CD4-positive, alpha-beta memory T cell (primary cell): ENCODE data around the gene DEFB131B. TPM values are rescaled to one million over a fixed set of nuclear protein-coding genes. Genes with fewer than 3 reads are reported as not detected.
A peak's percentile ranks its signal among the peaks of the same experiment; 100 is the strongest.
"Not testable (repeated sequence)": the region's sequence is repeated elsewhere in the genome, so short reads cannot be mapped to it uniquely, and the experiment has no call there.

Experiments
- CTCF ChIA-PET: fragments of 350-600 bp; sonication (Branson Sonifier 250); formaldehyde crosslinking; loops from one replicate; lab custom pipeline; 2021; ENCODE audit warnings: inconsistent platforms; ENCODE audit not compliant: partially characterized antibody; lab: Charles Lee
- POLR2A ChIA-PET: fragments of 350-600 bp; sonication (Branson Sonifier 250); formaldehyde crosslinking; loops from one replicate; lab custom pipeline; 2021; ENCODE audit not compliant: partially characterized antibody; lab: Charles Lee
- DNase-seq, 5 donors: peaks; one replicate each; pipeline versions ENCODE4 v3.0.0 to v3.0.0-alpha.2; 2020 to 2022; ENCODE audit warnings: mixed read lengths in 1 of 5
- H3K27ac ChIP-seq: one replicate; pipeline ENCODE4 v1.7.0; 2013; ENCODE audit warnings: low read depth, low read length
- H3K27me3 ChIP-seq: 2 replicates; pipeline ENCODE4 v1.7.0; 2013; ENCODE audit warnings: mild to moderate bottlenecking, low read length, moderate library complexity; ENCODE audit not compliant: insufficient read depth
- H3K36me3 ChIP-seq: 2 replicates; pipeline ENCODE4 v1.7.0; 2013; ENCODE audit warnings: mild to moderate bottlenecking, low read length, moderate library complexity; ENCODE audit not compliant: insufficient read depth
- H3K4me1 ChIP-seq: 2 replicates; pipeline ENCODE4 v1.7.0; 2013; ENCODE audit warnings: mild to moderate bottlenecking, low read length, moderate library complexity; ENCODE audit not compliant: insufficient read depth
- H3K4me3 ChIP-seq, 2 donors: one replicate each; pipeline ENCODE4 v1.7.0; 2013; ENCODE audit warnings: low read length in 2 of 2, mild to moderate bottlenecking in 1 of 2
- H3K9me3 ChIP-seq, 2 donors: one replicate each; pipeline ENCODE4 v1.7.0; 2013; ENCODE audit warnings: low read length in 2 of 2, control low read depth in 1 of 2; ENCODE audit not compliant: control insufficient read depth in 1 of 2
- H3K27ac Mint-ChIP-seq, 7 donors: one replicate each; pipeline ENCODE4 v1.8.0; 2020 to 2021; ENCODE audit warnings: mixed read lengths in 7 of 7, mild to moderate bottlenecking in 6 of 7, inconsistent platforms in 3 of 7, moderate library complexity in 3 of 7
- H3K27me3 Mint-ChIP-seq, 2 donors: one replicate each; pipeline ENCODE4 v1.8.0; 2020 to 2021; ENCODE audit warnings: mixed read lengths in 2 of 2
- H3K36me3 Mint-ChIP-seq, 2 donors: one replicate each; pipeline ENCODE4 v1.8.0; 2020 to 2021; ENCODE audit warnings: mixed read lengths in 2 of 2, inconsistent platforms in 1 of 2, mild to moderate bottlenecking in 1 of 2
- H3K4me1 Mint-ChIP-seq, 4 donors: one replicate each; pipeline ENCODE4 v1.8.0; 2020 to 2021; ENCODE audit warnings: mixed read lengths in 4 of 4, mild to moderate bottlenecking in 1 of 4
- H3K4me3 Mint-ChIP-seq, 8 donors: one replicate each; pipeline ENCODE4 v1.8.0; 2020 to 2021; ENCODE audit warnings: mixed read lengths in 8 of 8, mild to moderate bottlenecking in 7 of 8, moderate library complexity in 6 of 8, inconsistent platforms in 3 of 8
- H3K9me3 Mint-ChIP-seq, 8 donors: one replicate each; pipeline ENCODE4 v1.8.0; 2020 to 2021; ENCODE audit warnings: mixed read lengths in 8 of 8, mild to moderate bottlenecking in 5 of 8, inconsistent platforms in 3 of 8, moderate library complexity in 1 of 8
- intact Hi-C: fragments of 100-400 bp; cut with micrococcal nuclease; formaldehyde crosslinking; loops from one replicate; pipeline ENCODE4 v1.15.1; 2023
- polyA plus RNA-seq, 2 donors: library from polyadenylated mRNA; unstranded; fragments of 300-500 nt; fragmentation: Illumina TruSeq; gene quantifications; one replicate each; pipeline ENCODE4 v1.2.3, GENCODE V29; 2021
- total RNA-seq, 2 experiments: library from RNA; stranded (reverse); gene quantifications; one replicate each; pipeline ENCODE4 v1.2.3, GENCODE V29; 2021

The DEFB131B gene
- not detected for total RNA-seq
- not detected for polyA plus RNA-seq

GRCh38 chr11:71878059-71878458, at the start of gene DEFB131B:
DEFB131B (plus strand) TSS chr11:71878453; CDS start chr11:71878453, 0 bp downstream.
- DNase-seq, H3K27me3 ChIP-seq, intact Hi-C loops, POLR2A ChIA-PET, H3K27ac ChIP-seq, H3K4me3 ChIP-seq, H3K9me3 Mint-ChIP-seq, CTCF ChIA-PET, H3K9me3 ChIP-seq, H3K4me1 Mint-ChIP-seq, H3K27ac Mint-ChIP-seq, H3K36me3 ChIP-seq, H3K4me3 Mint-ChIP-seq, H3K27me3 Mint-ChIP-seq, H3K4me1 ChIP-seq: not testable (repeated sequence)
- peaks cover 27 to 50% of the 10 kb centered on the region in 2 donors for H3K36me3 Mint-ChIP-seq

DNA sequence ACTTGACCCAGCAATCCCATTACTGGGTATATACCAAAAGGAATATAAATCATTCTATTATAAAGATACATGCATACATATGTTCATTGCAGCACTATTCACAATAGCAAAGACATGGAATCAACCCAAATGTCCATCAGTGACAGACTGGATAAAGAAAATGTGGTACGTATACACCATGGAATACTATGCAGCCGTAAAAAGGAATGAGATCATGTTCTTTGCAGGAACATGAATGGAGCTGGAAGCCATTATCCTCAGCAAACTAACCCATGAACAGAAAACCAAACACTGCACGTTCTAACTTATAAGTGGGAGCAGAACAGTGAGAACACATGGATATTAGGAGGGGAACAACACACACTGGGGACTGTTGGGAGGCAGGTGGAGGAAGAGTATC, 49.0 kb upstream of the DEFB131B start:
- H3K4me1 ChIP-seq, H3K36me3 Mint-ChIP-seq, H3K9me3 Mint-ChIP-seq, POLR2A ChIA-PET, H3K27me3 ChIP-seq, H3K4me3 Mint-ChIP-seq, H3K27me3 Mint-ChIP-seq, intact Hi-C loops, H3K27ac ChIP-seq, CTCF ChIA-PET, H3K9me3 ChIP-seq, DNase-seq, H3K4me3 ChIP-seq, H3K4me1 Mint-ChIP-seq, H3K27ac Mint-ChIP-seq, H3K36me3 ChIP-seq: not testable (repeated sequence)

DNA sequence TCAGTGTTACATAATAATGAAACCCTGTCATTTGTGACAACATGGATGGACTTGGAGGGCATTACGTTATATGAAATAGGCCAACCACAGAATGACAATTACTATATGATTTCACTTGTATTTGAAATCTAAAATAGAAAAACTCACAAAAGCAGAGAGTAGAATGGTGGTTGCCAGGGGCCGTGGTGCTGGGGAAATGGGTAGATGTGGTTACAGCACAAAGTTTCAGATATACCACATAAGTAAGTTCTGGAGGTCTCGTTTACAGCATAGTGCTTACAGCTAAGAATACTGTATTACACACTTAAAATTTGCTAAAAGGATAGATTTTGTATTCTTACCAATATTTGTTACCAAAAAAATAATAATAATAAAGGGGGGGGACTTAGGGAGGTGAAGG, 48.6 kb upstream of the DEFB131B start:
- H3K27me3 Mint-ChIP-seq, H3K27ac Mint-ChIP-seq, H3K4me1 ChIP-seq, H3K36me3 Mint-ChIP-seq, H3K27ac ChIP-seq, intact Hi-C loops, H3K36me3 ChIP-seq, DNase-seq, H3K4me3 ChIP-seq, H3K9me3 ChIP-seq, H3K27me3 ChIP-seq, H3K4me1 Mint-ChIP-seq, CTCF ChIA-PET, H3K9me3 Mint-ChIP-seq, POLR2A ChIA-PET, H3K4me3 Mint-ChIP-seq: not testable (repeated sequence)

DNA sequence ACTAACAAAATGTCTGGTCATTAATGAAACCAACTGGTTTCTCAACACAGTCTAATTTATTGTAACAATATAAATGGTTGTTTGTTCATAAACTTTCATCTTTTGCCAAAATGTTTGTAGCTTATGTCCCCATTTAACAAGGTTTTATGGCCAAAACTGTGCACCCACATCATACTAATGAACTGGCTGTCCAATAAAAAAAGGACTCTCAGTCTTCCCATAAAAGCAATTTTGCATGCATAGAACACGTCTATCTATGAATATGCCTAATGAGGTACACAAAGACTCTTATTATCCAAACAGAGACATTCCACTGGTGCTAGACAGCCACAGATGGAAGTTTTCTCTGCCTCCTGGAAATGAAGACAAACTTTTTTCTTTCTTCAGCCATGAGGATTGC, 45.4 kb upstream of the DEFB131B start, which contains the start of gene DEFB108B:
TSS of gene DEFB108B (plus strand) at position 390 of the 400 bp plus-strand sequence. CDS start at position 390, 0 bp downstream.
- H3K27ac Mint-ChIP-seq, H3K36me3 Mint-ChIP-seq, H3K27ac ChIP-seq, H3K4me3 ChIP-seq, H3K27me3 ChIP-seq, POLR2A ChIA-PET, CTCF ChIA-PET, H3K9me3 Mint-ChIP-seq, H3K4me1 Mint-ChIP-seq, DNase-seq, intact Hi-C loops, H3K4me3 Mint-ChIP-seq, H3K36me3 ChIP-seq, H3K4me1 ChIP-seq, H3K9me3 ChIP-seq, H3K27me3 Mint-ChIP-seq: not testable (repeated sequence)

DNA sequence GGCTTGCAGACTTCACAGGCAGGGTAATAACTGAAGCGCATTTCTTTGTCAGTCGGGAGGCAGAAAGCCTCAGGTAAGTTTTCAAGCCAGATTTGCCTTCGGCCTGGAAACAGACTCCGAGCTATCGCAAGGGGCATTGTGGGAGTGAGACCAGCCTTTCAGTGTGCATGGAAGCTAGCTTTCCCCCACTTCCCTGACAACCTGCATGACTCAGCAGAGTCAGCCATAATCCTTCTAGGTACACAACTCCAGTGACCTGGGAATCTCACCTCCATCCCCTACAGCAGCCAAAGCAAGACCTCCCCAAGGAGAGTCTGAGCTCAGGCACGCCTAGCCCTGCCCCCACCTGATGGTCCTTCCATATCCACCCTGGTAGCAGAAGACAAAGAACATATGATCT, 35.5 kb upstream of the DEFB131B start:
- CTCF ChIA-PET, H3K27me3 ChIP-seq, H3K9me3 ChIP-seq, POLR2A ChIA-PET, H3K4me3 ChIP-seq, DNase-seq, H3K36me3 Mint-ChIP-seq, H3K27me3 Mint-ChIP-seq, H3K36me3 ChIP-seq, H3K9me3 Mint-ChIP-seq, intact Hi-C loops, H3K4me1 ChIP-seq, H3K4me1 Mint-ChIP-seq, H3K27ac ChIP-seq, H3K4me3 Mint-ChIP-seq: not testable (repeated sequence)
- peak overlapping the region in 1 of 7 donors; percentile 22 for H3K27ac Mint-ChIP-seq

- H3K27me3 Mint-ChIP-seq, intact Hi-C loops, CTCF ChIA-PET, H3K4me1 ChIP-seq, H3K36me3 Mint-ChIP-seq, POLR2A ChIA-PET, H3K9me3 ChIP-seq, H3K4me3 ChIP-seq, H3K36me3 ChIP-seq, H3K27me3 ChIP-seq, H3K4me3 Mint-ChIP-seq, DNase-seq, H3K27ac ChIP-seq, H3K27ac Mint-ChIP-seq, H3K4me1 Mint-ChIP-seq: not testable (repeated sequence)
- peaks cover 0 to 15% (median 8%) of the 10 kb centered on the region in 8 donors for H3K9me3 Mint-ChIP-seq
These were observed 34.9 kb upstream of the DEFB131B start for GRCh38 chr11:71843355-71843754.

DNA sequence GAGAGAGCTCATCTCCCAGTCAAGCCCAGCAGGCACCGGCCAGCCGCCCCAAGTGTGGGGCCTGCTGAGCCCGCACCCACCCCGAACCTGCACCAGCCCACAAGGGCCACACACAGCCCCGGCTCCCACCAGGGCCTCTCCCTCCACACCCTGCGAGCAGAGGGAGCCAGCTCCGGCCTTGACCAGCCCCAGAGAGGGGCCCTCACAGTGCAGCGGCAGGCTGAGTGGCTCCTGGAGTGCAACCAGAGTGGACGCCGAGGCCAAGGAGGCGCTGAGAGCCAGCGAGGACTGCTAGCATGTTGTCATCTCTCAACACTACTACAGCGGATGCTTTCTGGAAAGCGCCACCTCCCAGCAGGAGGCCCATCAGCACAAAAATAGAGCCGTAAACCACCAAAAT, 34.4 kb upstream of the DEFB131B start:
- Mint-ChIP-seq H3K27ac (no peak overlapping the region), H3K4me1 (no peaks in the 10 kb centered on the region), H3K9me3 (peaks cover 0 to 18% (median 10%) of the 10 kb centered on the region in 8 donors), H3K27me3 (no peaks in the 10 kb centered on the region), H3K36me3 (peaks cover 0 to 4% of the 10 kb centered on the region in 2 donors), H3K4me3 (no peak overlapping the region)
- Histone ChIP-seq H3K36me3 (no peaks in the 10 kb centered on the region), H3K27ac (no peak overlapping the region), H3K9me3 (no peaks in the 10 kb centered on the region), H3K4me1 (no peaks in the 10 kb centered on the region), H3K27me3 (no peaks in the 10 kb centered on the region), H3K4me3 (no peak overlapping the region)
- ChIA-PET POLR2A (no interaction called here), CTCF (no interaction called here)
- intact Hi-C loops = no loop called here
- DNase-seq = no peak

- CTCF ChIA-PET, H3K4me3 ChIP-seq, H3K9me3 ChIP-seq, H3K27me3 Mint-ChIP-seq, H3K27me3 ChIP-seq, H3K36me3 ChIP-seq, H3K4me1 ChIP-seq, H3K27ac ChIP-seq, H3K27ac Mint-ChIP-seq, H3K4me3 Mint-ChIP-seq, H3K4me1 Mint-ChIP-seq, DNase-seq, intact Hi-C loops: not testable (repeated sequence)
- Mint-ChIP-seq H3K9me3 (peaks cover 0 to 20% (median 15%) of the 10 kb centered on the region in 8 donors), H3K36me3 (peaks cover 5 to 23% of the 10 kb centered on the region in 2 donors)
- POLR2A ChIA-PET = interaction anchor here (0.6 kb wide), 1 partner anchor 542 kb away, joined by 3 read pairs; no protein-coding TSS in a partner anchor
These were observed 24.4 kb upstream of the DEFB131B start for GRCh38 chr11:71853895-71854294.
